Spleen (tissue), 11 donors: ENCODE measurements around the gene PARVA. TPM values are rescaled to one million over a fixed set of nuclear protein-coding genes. Genes with fewer than 3 reads are reported as not detected.

ENCODE experiments used
- DNase-seq: peaks from one replicate; pipeline ENCODE4 v3.0.0-alpha.2; 2020
- H3K27ac ChIP-seq, 8 donors: fragments of 200-600 bp; sonication (generic) in 7 of 8; 1 replicate in 4 of 8; 2 replicates in 4 of 8; pipeline versions ENCODE4 v1.5.0 to v1.8.0; 2016 to 2021; ENCODE audit warnings: inconsistent platforms in 4 of 8, mild to moderate bottlenecking in 4 of 8, moderate library complexity in 1 of 8
- H3K27me3 ChIP-seq, 7 donors: fragments of 200-600 bp; sonication (generic) in 6 of 7; replicated peaks in 1 of 7; 1 replicate in 4 of 7; 2 replicates in 3 of 7; pipeline versions ENCODE4 v1.5.0 to v1.8.0; 2016 to 2021; ENCODE audit warnings: inconsistent platforms in 3 of 7, mild to moderate bottlenecking in 1 of 7
- H3K36me3 ChIP-seq, 6 donors: fragments of 200-600 bp; sonication (generic) in 5 of 6; 1 replicate in 4 of 6; 2 replicates in 2 of 6; pipeline versions ENCODE4 v1.5.0 to v1.8.0; 2016 to 2021; ENCODE audit warnings: inconsistent platforms in 2 of 6
- H3K4me1 ChIP-seq, 6 donors: fragments of 200-600 bp; sonication (generic) in 5 of 6; 1 replicate in 3 of 6; 2 replicates in 3 of 6; pipeline versions ENCODE4 v1.5.0 to v1.8.0; 2016 to 2021; ENCODE audit warnings: inconsistent platforms in 3 of 6
- H3K4me3 ChIP-seq, 8 donors: fragments of 200-600 bp; sonication (generic) in 7 of 8; 1 replicate in 4 of 8; 2 replicates in 4 of 8; pipeline versions ENCODE4 v1.5.0 to v1.8.0; 2016 to 2021; ENCODE audit warnings: inconsistent platforms in 4 of 8, mild to moderate bottlenecking in 4 of 8, moderate library complexity in 2 of 8
- H3K9me3 ChIP-seq, 8 donors: fragments of 200-600 bp; sonication (generic) in 7 of 8; 1 replicate in 4 of 8; 2 replicates in 4 of 8; pipeline versions ENCODE4 v1.5.0 to v1.8.0; 2016 to 2021; ENCODE audit warnings: inconsistent platforms in 4 of 8
- CTCF ChIP-seq, 11 experiments: fragments of 200-600 bp in 7 of 11; fragments of 450-650 bp in 4 of 11; sonication (generic) in 4 of 11; IDR thresholded peaks in 8 of 11; conservative IDR thresholded peaks in 3 of 11; 1 replicate in 7 of 11; 2 replicates in 4 of 11; pipeline versions ENCODE4 v1.4.0 to v1.8.0; 2016 to 2021; ENCODE audit warnings: antibody characterized with exemption in 11 of 11, inconsistent platforms in 4 of 11, mild to moderate bottlenecking in 1 of 11
- POLR2A ChIP-seq, 3 donors: fragments of 450-650 bp; IDR thresholded peaks; one replicate each; pipeline ENCODE4 v1.5.1; 2017; ENCODE audit warnings: antibody characterized with exemption in 3 of 3, mild to moderate bottlenecking in 1 of 3
- POLR2AphosphoS5 ChIP-seq, 3 donors: sonication (generic); formaldehyde crosslinking; IDR thresholded peaks; one replicate each; pipeline ENCODE4 v1.5.1; 2017; ENCODE audit warnings: antibody characterized with exemption in 3 of 3
- WGBS, 5 donors: extraction: QIAGEN DNeasy Blood & Tissue Kit in 3 of 5; methylation state at CpG; one replicate each; pipeline versions ENCODE4 v1.1.5 to v1.1.7; 2013 to 2018; 5-methylcytosine and 5-hydroxymethylcytosine counted together
- intact Hi-C: fragments of 100-400 bp; cut with DNase I; formaldehyde crosslinking; loops from one replicate; pipeline ENCODE4 v1.15.0; 2023; ENCODE audit warnings: low total_unique reads
- polyA plus RNA-seq, 3 donors: library from polyadenylated mRNA; stranded (reverse); fragments of 200-250 nt; gene quantifications; one replicate each; pipeline ENCODE4 v1.2.1, GENCODE V29; 2013
- total RNA-seq, 7 donors: library from RNA; depleted of rRNA in 3 of 7; stranded (reverse); fragments of >200 nt in 3 of 7; fragmentation: NEBNext Ultra II Directional in 4 of 7; extraction: Animal tissue kit (Norgen Biotek cat#: 25700) in 4 of 7; gene quantifications; one replicate each; pipeline versions ENCODE4 v1.1.0 to v1.2.1, GENCODE V29; 2016 to 2021
- donor health status: healthy with polysubstance abuse.
- donor health status: DM: no; HTN: no; CAD: no; lungs with moderate emphysema.
- donor health status: DM: no; HTN: no; CAD: no.
- donor health status: Bipolar disorder and iron deficiency.
- donor health status: healthy.
- donor health status: DM: no; HTN: no; CAD: no.
- donor health status: DM: yes; HTN: yes; CAD: no.

Gene PARVA
- total and polyA plus RNA-seq, 10 donors = 3.8 to 56.6 (median 23.3) TPM

DNA sequence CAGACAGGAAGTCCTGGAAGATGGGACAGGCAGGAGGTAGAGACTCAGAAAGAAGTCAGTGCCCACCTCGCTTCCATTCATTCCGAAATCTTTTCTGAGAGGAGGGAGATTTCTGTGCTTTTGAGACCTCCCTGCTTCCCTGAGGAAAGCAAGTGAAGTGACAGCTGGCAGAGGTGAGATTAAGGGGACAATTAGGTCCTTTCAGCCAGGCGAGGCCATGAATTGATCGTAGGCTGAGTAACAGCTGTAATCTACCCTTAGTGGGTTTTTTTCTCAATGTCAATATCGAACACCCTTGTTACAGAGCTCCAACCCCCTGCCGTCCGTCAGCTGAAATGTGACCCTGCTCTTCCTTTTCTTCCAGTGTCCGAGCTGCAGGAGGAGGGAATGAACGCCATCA, 96.0 kb downstream of the PARVA start:
- 74 to 86% (median 79%) methylated on average over 9 of the region's 9 CpGs for WGBS, 5 donors
- intact Hi-C loops = no loop called here
- no peaks in the 10 kb centered on the region for H3K27me3 ChIP-seq

DNA sequence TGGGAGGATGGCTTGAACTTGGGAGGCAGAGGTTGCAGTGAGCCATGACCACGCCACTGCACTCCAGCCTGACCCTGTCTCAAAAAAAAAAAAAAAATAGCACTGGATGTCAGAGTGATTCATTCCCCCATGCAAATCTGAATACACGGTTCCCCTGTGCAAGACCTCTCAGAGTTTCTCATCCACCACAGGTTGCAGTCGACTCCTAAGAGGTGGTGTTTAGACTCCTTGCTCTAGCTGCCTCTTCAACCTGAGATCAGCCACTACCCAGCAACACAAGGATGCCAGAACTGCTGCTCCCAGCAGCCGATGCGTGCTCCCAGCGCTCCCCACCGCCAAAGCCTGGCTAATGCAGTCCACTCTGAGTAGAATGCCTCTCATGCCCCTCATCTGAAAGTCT, 97.5 kb downstream of the PARVA start:
- WGBS, 5 donors = 74 to 89% (median 87%) methylated on average over 3 to 7 of the region's 7 CpGs
- H3K27ac ChIP-seq = no peak overlapping the region
- H3K4me1 ChIP-seq = peaks cover 0 to 9% (median 0%) of the 10 kb centered on the region in 6 donors
- TF ChIP-seq POLR2A (IDR thresholded peaks at IDR 0.05) = no peak
- TF ChIP-seq CTCF (IDR thresholded peaks at IDR 0.05 in 8 of 11, conservative IDR thresholded peaks at IDR 0.05 in 3 of 11) = no peak
- no peak for TF ChIP-seq POLR2AphosphoS5 (IDR thresholded peaks at IDR 0.05)
- no peak for DNase-seq
- H3K9me3 ChIP-seq = no peaks in the 10 kb centered on the region
- no peak overlapping the region for H3K4me3 ChIP-seq
- peaks cover 0 to 8% (median 0%) of the 10 kb centered on the region in 6 donors for H3K36me3 ChIP-seq
- intact Hi-C loops = no loop called here
- H3K27me3 ChIP-seq = no peaks in the 10 kb centered on the region

More for the DNA sequence above, 96.0 kb downstream of the PARVA start:
- TF ChIP-seq CTCF (IDR thresholded peaks at IDR 0.05 in 8 of 11, conservative IDR thresholded peaks at IDR 0.05 in 3 of 11) = no peak
- H3K36me3 ChIP-seq = peaks cover 0 to 8% (median 0%) of the 10 kb centered on the region in 6 donors
- peaks cover 0 to 9% (median 0%) of the 10 kb centered on the region in 6 donors for H3K4me1 ChIP-seq
- no peaks in the 10 kb centered on the region for H3K9me3 ChIP-seq
- H3K4me3 ChIP-seq = no peak overlapping the region
- H3K27ac ChIP-seq = peak overlapping the region in 3 of 8 donors; percentile 13 to 44 (median 19)
- DNase-seq = no peak

DNA sequence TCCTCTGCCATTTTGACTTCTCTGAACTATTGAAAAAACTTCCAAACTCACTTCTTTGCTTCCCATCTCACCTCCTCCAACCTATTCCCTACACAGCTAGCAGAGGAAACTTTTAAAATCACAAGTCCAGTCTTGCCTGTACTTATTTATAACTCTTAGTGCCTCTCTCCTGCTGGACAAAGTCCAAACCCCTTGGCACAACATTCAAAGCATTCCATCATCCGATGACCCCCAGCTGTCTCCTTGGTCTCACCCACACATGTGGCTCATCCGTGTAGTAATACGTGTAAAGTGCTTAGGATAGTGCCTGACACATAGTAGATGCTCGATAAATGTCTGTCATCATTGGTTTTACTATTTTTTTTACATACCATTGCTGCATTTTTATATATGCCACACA, 101.4 kb downstream of the PARVA start:
- TF ChIP-seq POLR2AphosphoS5 (IDR thresholded peaks at IDR 0.05) (peak in 1 of 3 donors; percentile 33), CTCF (IDR thresholded peaks at IDR 0.05 in 8 of 11, conservative IDR thresholded peaks at IDR 0.05 in 3 of 11) (no peak), POLR2A (IDR thresholded peaks at IDR 0.05) (no peak)
- DNase-seq = no peak
- Histone ChIP-seq H3K4me1 (no peaks in the 10 kb centered on the region), H3K36me3 (peaks cover 0 to 8% (median 0%) of the 10 kb centered on the region in 6 donors), H3K9me3 (no peaks in the 10 kb centered on the region), H3K4me3 (no peak overlapping the region), H3K27me3 (no peaks in the 10 kb centered on the region), H3K27ac (no peak overlapping the region)
- WGBS, 5 donors = 71 to 89% (median 81%) methylated on average over 4 of the region's 4 CpGs
- intact Hi-C loops = no loop called here

DNA sequence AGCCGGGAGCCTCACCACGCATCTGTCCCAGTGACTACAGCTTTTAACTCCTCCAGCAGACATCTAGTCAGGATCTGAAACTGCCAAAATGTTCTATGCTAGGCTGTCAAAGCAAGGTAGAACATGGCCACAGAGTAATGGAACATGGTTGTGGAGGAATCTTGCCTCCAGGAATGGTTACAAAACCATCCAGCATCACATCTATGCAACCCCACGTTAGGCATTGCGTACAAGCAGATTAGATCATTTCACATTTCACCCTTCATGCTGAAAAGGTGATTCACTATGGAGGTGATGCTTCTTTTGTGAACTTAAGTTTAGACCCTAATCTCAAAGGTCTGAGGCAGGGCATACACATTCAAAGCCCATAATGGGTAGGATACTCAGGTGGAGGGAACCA, 103.0 kb downstream of the PARVA start:
- Histone ChIP-seq H3K9me3 (no peaks in the 10 kb centered on the region), H3K4me3 (no peak overlapping the region), H3K27ac (no peak overlapping the region), H3K27me3 (no peaks in the 10 kb centered on the region), H3K4me1 (no peaks in the 10 kb centered on the region), H3K36me3 (peaks cover 0 to 2% (median 0%) of the 10 kb centered on the region in 6 donors)
- no peak for DNase-seq
- intact Hi-C loops = loop anchor here (10.0 kb wide), 1 partner anchor 46 kb away; no protein-coding TSS in a partner anchor
- 88 to 93% (median 92%) methylated on average over 4 of the region's 4 CpGs for WGBS, 5 donors
- TF ChIP-seq POLR2AphosphoS5 (IDR thresholded peaks at IDR 0.05) (no peak), POLR2A (IDR thresholded peaks at IDR 0.05) (no peak), CTCF (IDR thresholded peaks at IDR 0.05 in 8 of 11, conservative IDR thresholded peaks at IDR 0.05 in 3 of 11) (no peak)
